Calu3 (cell line): ENCODE results near the gene LZTS3. TPM values are rescaled to one million over a fixed set of nuclear protein-coding genes. Genes with fewer than 3 reads are reported as not detected.
A peak's percentile ranks its signal among the peaks of the same experiment; 100 is the strongest.
"Not testable (repeated sequence)": the region's sequence is repeated elsewhere in the genome, so short reads cannot be mapped to it uniquely, and the experiment has no call there.

Experiments
- BruUV-seq: library from RNA; stranded (reverse); fragments of 400-500 nt; replicated peaks from 2 replicates; lab custom pipeline; 2021; lab: Mats Ljungman, UMichigan
- CTCF ChIA-PET: fragments of 300-600 bp; sonication (Branson Sonifier 250); formaldehyde crosslinking; loops from one replicate; lab custom pipeline; 2022; ENCODE audit warnings: antibody characterized with exemption; lab: Charles Lee
- DNase-seq: peaks from one replicate; pipeline ENCODE4 v3.0.0; 2022
- H3K27ac Mint-ChIP-seq: one replicate; pipeline ENCODE4 v1.8.0; 2022; ENCODE audit warnings: mixed read lengths; ENCODE audit not compliant: unreplicated experiment
- H3K27me3 Mint-ChIP-seq: one replicate; pipeline ENCODE4 v1.8.0; 2022; ENCODE audit warnings: mixed read lengths; ENCODE audit not compliant: unreplicated experiment
- H3K36me3 Mint-ChIP-seq: one replicate; pipeline ENCODE4 v1.8.0; 2022; ENCODE audit warnings: mild to moderate bottlenecking, moderate library complexity, mixed read lengths; ENCODE audit not compliant: insufficient read depth, unreplicated experiment
- H3K4me1 Mint-ChIP-seq: one replicate; pipeline ENCODE4 v1.8.0; 2022; ENCODE audit warnings: mild to moderate bottlenecking, low read depth, mixed read lengths; ENCODE audit not compliant: unreplicated experiment
- H3K4me3 Mint-ChIP-seq: one replicate; pipeline ENCODE4 v1.8.0; 2022; ENCODE audit warnings: mild to moderate bottlenecking, low read depth, moderate library complexity, mixed read lengths; ENCODE audit not compliant: unreplicated experiment
- H3K9me3 Mint-ChIP-seq: one replicate; pipeline ENCODE4 v1.8.0; 2022; ENCODE audit warnings: low read depth, mixed read lengths; ENCODE audit not compliant: unreplicated experiment
- CTCF ChIP-seq: fragments of 200-600 bp; IDR thresholded peaks from one replicate; pipeline ENCODE4 v1.8.0; 2022; ENCODE audit warnings: antibody characterized with exemption; ENCODE audit not compliant: unreplicated experiment
- intact Hi-C: fragments of 100-400 bp; cut with micrococcal nuclease; formaldehyde crosslinking; loops from one replicate; pipeline ENCODE4 v1.10.0; 2022; ENCODE audit not compliant: unreplicated experiment
- total RNA-seq: library from RNA; stranded (reverse); gene quantifications from 2 replicates; pipeline ENCODE4 v1.2.3, GENCODE V29; 2022

The LZTS3 gene
- total RNA-seq, 1 experiment from 2014 or later = 10.4 TPM

- CTCF ChIA-PET = no interaction called here
- no peaks in the 10 kb centered on the region for H3K9me3 Mint-ChIP-seq
- H3K4me1 Mint-ChIP-seq = peaks cover 7% of the 10 kb centered on the region
- no peak overlapping the region for H3K4me3 Mint-ChIP-seq
- no peak for DNase-seq
- H3K27ac Mint-ChIP-seq = no peak overlapping the region
- TF ChIP-seq CTCF = no peak
- intact Hi-C loops = no loop called here
- no peaks in the 10 kb centered on the region for H3K27me3 Mint-ChIP-seq
- H3K36me3 Mint-ChIP-seq = peaks cover 7% of the 10 kb centered on the region
- no TSS peak for BruUV-seq
These were observed 49.8 kb downstream of the LZTS3 start for GRCh38 chr20:3123542-3123941.

- intact Hi-C loops = no loop called here
- Mint-ChIP-seq H3K27me3 (no peaks in the 10 kb centered on the region), H3K4me1 (peaks cover 7% of the 10 kb centered on the region), H3K36me3 (peaks cover 7% of the 10 kb centered on the region), H3K4me3 (no peak overlapping the region), H3K27ac (no peak overlapping the region), H3K9me3 (no peaks in the 10 kb centered on the region)
- no peak for DNase-seq
- CTCF ChIA-PET = no interaction called here
- TF ChIP-seq CTCF = no peak
- BruUV-seq = no TSS peak
These were observed 51.3 kb downstream of the LZTS3 start for GRCh38 chr20:3121955-3122610.

- CTCF ChIA-PET = no interaction called here
- DNase-seq = no peak
- no peak for TF ChIP-seq CTCF
- H3K4me3 Mint-ChIP-seq = no peak overlapping the region
- H3K27me3 Mint-ChIP-seq = no peaks in the 10 kb centered on the region
- H3K9me3 Mint-ChIP-seq = no peaks in the 10 kb centered on the region
- intact Hi-C loops = no loop called here
- H3K27ac Mint-ChIP-seq = no peak overlapping the region
- peaks cover 7% of the 10 kb centered on the region for H3K4me1 Mint-ChIP-seq
- H3K36me3 Mint-ChIP-seq = peaks cover 7% of the 10 kb centered on the region
- no TSS peak for BruUV-seq
These were observed 52.0 kb downstream of the LZTS3 start for GRCh38 chr20:3121271-3121911.

- H3K27ac Mint-ChIP-seq = no peak overlapping the region
- CTCF ChIA-PET = no interaction called here
- no peak for TF ChIP-seq CTCF
- no TSS peak for BruUV-seq
- H3K4me3 Mint-ChIP-seq = no peak overlapping the region
- peaks cover 7% of the 10 kb centered on the region for H3K4me1 Mint-ChIP-seq
- DNase-seq = no peak
- intact Hi-C loops = loop anchor here (5.0 kb wide), 1 partner anchor 67 kb away; no protein-coding TSS in a partner anchor
- H3K9me3 Mint-ChIP-seq = no peaks in the 10 kb centered on the region
- no peaks in the 10 kb centered on the region for H3K36me3 Mint-ChIP-seq
- H3K27me3 Mint-ChIP-seq = no peaks in the 10 kb centered on the region
These were observed 54.3 kb downstream of the LZTS3 start for GRCh38 chr20:3119044-3119443.

- intact Hi-C loops = loop anchor here (5.0 kb wide), 1 partner anchor 66 kb away; no protein-coding TSS in a partner anchor
- peak; percentile 24 for DNase-seq
- BruUV-seq, H3K4me1 Mint-ChIP-seq, H3K27ac Mint-ChIP-seq, CTCF ChIA-PET, H3K9me3 Mint-ChIP-seq, H3K27me3 Mint-ChIP-seq, H3K4me3 Mint-ChIP-seq, H3K36me3 Mint-ChIP-seq: not testable (repeated sequence)
These were observed 55.4 kb downstream of the LZTS3 start for GRCh38 chr20:3117839-3118379.
